Large intestine (tissue), 3 donors: Measurements from ENCODE around the gene IVNS1ABP. TPM values are rescaled to one million over a fixed set of nuclear protein-coding genes. Genes with fewer than 3 reads are reported as not detected.
"Not testable (repeated sequence)": the region's sequence is repeated elsewhere in the genome, so short reads cannot be mapped to it uniquely, and the experiment has no call there.

ENCODE experiments used
- DNase-seq, 2 donors: peaks; one replicate each; pipeline versions ENCODE4 v3.0.0 to v3.0.0-alpha.2; 2013
- H3K27ac ChIP-seq: one replicate; pipeline ENCODE4 v1.5.1; 2013; ENCODE audit warnings: low read length
- H3K27me3 ChIP-seq: 2 replicates; pipeline ENCODE4 v1.6.1; 2013; ENCODE audit warnings: low read length; ENCODE audit not compliant: control insufficient read depth, insufficient read depth
- H3K36me3 ChIP-seq: 2 replicates; pipeline ENCODE4 v1.6.1; 2013; ENCODE audit warnings: low read length; ENCODE audit not compliant: control insufficient read depth, insufficient read depth
- H3K4me1 ChIP-seq: one replicate; pipeline ENCODE4 v1.6.1; 2013; ENCODE audit warnings: low read length; ENCODE audit not compliant: control insufficient read depth, insufficient read depth
- H3K4me3 ChIP-seq: one replicate; pipeline ENCODE4 v1.5.1; 2013; ENCODE audit warnings: low read length
- H3K9me3 ChIP-seq: one replicate; pipeline ENCODE4 v1.6.1; 2013; ENCODE audit warnings: mild to moderate bottlenecking, low read depth, low read length, moderate library complexity; ENCODE audit not compliant: control insufficient read depth
- WGBS: methylation state at CpG from one replicate; pipeline ENCODE4 v1.1.5; 2013; ENCODE audit warnings: low lambda C conversion rate; ENCODE audit not compliant: insufficient coverage; 5-methylcytosine and 5-hydroxymethylcytosine counted together
- polyA plus RNA-seq: library from polyadenylated mRNA; unstranded; fragments of 120-200 nt; gene quantifications from one replicate; pipeline ENCODE4 v1.2.1, GENCODE V29; 2013

Gene IVNS1ABP
- polyA plus RNA-seq, 1 donor, result 173 TPM

DNA sequence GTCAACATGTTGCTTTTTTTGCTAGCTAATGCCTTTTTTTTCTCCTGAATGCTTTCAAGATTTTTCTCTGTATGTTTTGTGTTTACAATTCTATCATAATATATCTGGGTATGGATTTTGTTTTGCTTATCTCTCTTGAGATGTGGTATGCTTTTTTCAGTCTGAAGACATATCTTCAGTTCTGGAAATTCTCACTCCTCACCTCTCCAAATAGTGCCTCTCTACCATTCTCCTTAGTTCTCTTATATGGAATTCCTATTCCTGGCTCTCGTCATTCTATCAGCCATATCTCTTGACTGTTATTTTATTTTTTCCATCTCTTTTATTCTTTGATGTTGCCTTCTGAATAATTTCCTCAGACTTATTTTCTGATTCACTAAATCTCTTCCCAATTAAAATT lies 58.4 kb downstream of the IVNS1ABP start:
- Histone ChIP-seq H3K4me1 (no peaks in the 10 kb centered on the region), H3K36me3 (no peaks in the 10 kb centered on the region), H3K27me3 (no peaks in the 10 kb centered on the region), H3K9me3 (no peaks in the 10 kb centered on the region), H3K4me3 (no peak overlapping the region), H3K27ac (no peak overlapping the region)
- 78% methylated on average over 1 of the region's 1 CpG for WGBS
- no peak for DNase-seq

- no peaks in the 10 kb centered on the region for H3K36me3 ChIP-seq
Measured at GRCh38 chr1:185257950-185258208, 59.2 kb downstream of the IVNS1ABP start.

GRCh38 chr1:185257116-185257949 lies 59.7 kb downstream of the IVNS1ABP start:
- not testable (repeated sequence) for DNase-seq, H3K27me3 ChIP-seq, H3K36me3 ChIP-seq, H3K9me3 ChIP-seq, H3K4me3 ChIP-seq, H3K27ac ChIP-seq, H3K4me1 ChIP-seq
- WGBS, result 100% methylated on average over 1 of the region's 32 CpGs

More at GRCh38 chr1:185257950-185258208, 59.2 kb downstream of the IVNS1ABP start:
- no peaks in the 10 kb centered on the region for H3K27me3 ChIP-seq
- no peak overlapping the region for H3K4me3 ChIP-seq
- no peaks in the 10 kb centered on the region for H3K4me1 ChIP-seq
- DNase-seq, result no peak
- no peaks in the 10 kb centered on the region for H3K9me3 ChIP-seq
- H3K27ac ChIP-seq, result no peak overlapping the region
- 92% methylated on average over 2 of the region's 2 CpGs for WGBS

- no CpG with 5 or more reads among the region's 6 CpGs for WGBS
- not testable (repeated sequence) for H3K4me3 ChIP-seq, H3K27me3 ChIP-seq
Measured at GRCh38 chr1:185255595-185255994, 61.4 kb downstream of the IVNS1ABP start.

DNA sequence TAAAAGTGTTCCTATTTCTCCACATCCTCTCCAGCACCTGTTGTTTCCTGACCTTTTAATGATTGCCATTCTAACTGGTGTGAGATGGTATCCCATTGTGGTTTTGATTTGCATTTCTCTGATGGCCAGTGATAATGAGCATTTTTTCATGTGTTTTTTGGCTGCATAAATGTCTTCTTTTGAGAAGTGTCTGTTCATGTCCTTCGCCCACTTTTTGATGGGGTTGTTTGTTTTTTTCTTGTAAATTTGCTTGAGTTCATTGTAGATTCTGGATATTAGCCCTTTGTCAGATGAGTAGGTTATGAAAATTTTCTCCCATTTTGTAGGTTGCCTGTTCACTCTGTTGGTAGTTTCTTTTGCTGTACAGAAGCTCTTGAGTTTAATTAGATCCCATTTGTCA lies 64.6 kb downstream of the IVNS1ABP start:
- not testable (repeated sequence) for H3K27ac ChIP-seq, DNase-seq, H3K27me3 ChIP-seq, H3K4me3 ChIP-seq, H3K36me3 ChIP-seq, H3K4me1 ChIP-seq, H3K9me3 ChIP-seq
- WGBS, result no CpG with 5 or more reads among the region's 1 CpG

More at GRCh38 chr1:185255595-185255994, 61.4 kb downstream of the IVNS1ABP start:
- DNase-seq, H3K27ac ChIP-seq, H3K36me3 ChIP-seq, H3K9me3 ChIP-seq, H3K4me1 ChIP-seq: not testable (repeated sequence)

DNA sequence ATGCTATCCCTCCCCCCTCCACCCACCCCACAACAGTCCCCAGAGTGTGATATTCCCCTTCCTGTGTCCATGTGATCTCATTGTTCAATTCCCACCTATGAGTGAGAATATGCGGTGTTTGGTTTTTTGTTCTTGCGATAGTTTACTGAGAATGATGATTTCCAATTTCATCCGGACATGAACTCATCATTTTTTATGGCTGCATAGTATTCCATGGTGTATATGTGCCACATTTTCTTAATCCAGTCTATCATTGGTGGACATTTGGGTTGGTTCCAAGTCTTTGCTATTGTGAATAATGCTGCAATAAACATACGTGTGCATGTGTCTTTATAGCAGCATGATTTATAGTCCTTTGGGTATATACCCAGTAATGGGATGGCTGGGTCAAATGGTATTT lies 65.1 kb downstream of the IVNS1ABP start:
- not testable (repeated sequence) for DNase-seq, H3K4me3 ChIP-seq, H3K4me1 ChIP-seq, H3K36me3 ChIP-seq, H3K27ac ChIP-seq, H3K9me3 ChIP-seq, H3K27me3 ChIP-seq
- no CpG with 5 or more reads among the region's 4 CpGs for WGBS

- Histone ChIP-seq H3K4me3 (no peak overlapping the region), H3K27me3 (no peaks in the 10 kb centered on the region), H3K36me3 (no peaks in the 10 kb centered on the region), H3K9me3 (no peaks in the 10 kb centered on the region), H3K4me1 (no peaks in the 10 kb centered on the region), H3K27ac (no peak overlapping the region)
- WGBS, result no CpG with 5 or more reads among the region's 4 CpGs
- no peak for DNase-seq
Measured at GRCh38 chr1:185250063-185250462, 67.0 kb downstream of the IVNS1ABP start.

- H3K4me3 ChIP-seq, result no peak overlapping the region
- no peaks in the 10 kb centered on the region for H3K36me3 ChIP-seq
- no peak overlapping the region for H3K27ac ChIP-seq
- WGBS, result no CpG with 5 or more reads among the region's 2 CpGs
- no peaks in the 10 kb centered on the region for H3K9me3 ChIP-seq
- no peaks in the 10 kb centered on the region for H3K27me3 ChIP-seq
- DNase-seq, result no peak
- H3K4me1 ChIP-seq, result no peaks in the 10 kb centered on the region
Measured at GRCh38 chr1:185249563-185249962, 67.5 kb downstream of the IVNS1ABP start.

Other genes with a start within 250 kb of the IVNS1ABP start
- gene TRMT1L, start 160.3 kb downstream of the IVNS1ABP start, polyA plus RNA-seq, result 15.9 TPM
- gene SWT1, start 160.1 kb downstream of the IVNS1ABP start, polyA plus RNA-seq, result 5.3 TPM